Loucy (cell line): ENCODE data around the gene SFXN3.

Experiments used
- CTCF ChIP-seq: fragments of 200-600 bp; sonication (generic); conservative IDR thresholded peaks from 2 replicates; pipeline ENCODE4 v1.5.1; 2014; ENCODE audit warnings: mild to moderate bottlenecking, antibody characterized with exemption, low read length
- EZH2phosphoT487 ChIP-seq: fragments of 200-600 bp; IDR thresholded peaks from 2 replicates; pipeline ENCODE4 v1.6.1; 2018; ENCODE audit warnings: antibody characterized with exemption, mild to moderate bottlenecking, moderate library complexity, borderline replicate concordance

DNA sequence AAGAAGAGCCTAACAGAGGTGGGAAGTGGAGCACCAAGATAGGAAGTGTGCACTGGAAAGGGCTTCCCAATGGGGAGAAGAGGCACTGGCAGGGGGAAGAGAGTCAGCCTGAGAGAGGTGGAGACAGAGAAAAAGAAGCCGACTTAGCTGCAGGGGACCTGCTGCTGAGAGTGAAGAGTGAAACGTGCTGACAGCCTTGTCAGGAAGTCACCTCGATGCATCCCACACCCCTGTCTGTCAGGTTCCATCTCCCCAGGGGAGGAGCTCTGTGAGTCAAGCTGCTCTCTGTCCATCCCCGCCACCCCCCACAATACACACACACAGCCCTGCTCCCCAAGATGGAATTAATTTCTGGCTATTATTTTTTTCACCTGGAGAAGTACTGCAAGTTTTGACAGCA lies 44.7 kb downstream of the SFXN3 start:
- TF ChIP-seq CTCF (no peak), EZH2phosphoT487 (no peak)
